ENCODE results near the gene SLC7A10. TPM values are rescaled to one million over a fixed set of nuclear protein-coding genes. Genes with fewer than 3 reads are reported as not detected.

SLC7A10 gene
- polyA plus RNA-seq, 1 donor (not counting 4 experiments of a cell fraction or from before 2014, with no cell fraction given), result not detected

DNA sequence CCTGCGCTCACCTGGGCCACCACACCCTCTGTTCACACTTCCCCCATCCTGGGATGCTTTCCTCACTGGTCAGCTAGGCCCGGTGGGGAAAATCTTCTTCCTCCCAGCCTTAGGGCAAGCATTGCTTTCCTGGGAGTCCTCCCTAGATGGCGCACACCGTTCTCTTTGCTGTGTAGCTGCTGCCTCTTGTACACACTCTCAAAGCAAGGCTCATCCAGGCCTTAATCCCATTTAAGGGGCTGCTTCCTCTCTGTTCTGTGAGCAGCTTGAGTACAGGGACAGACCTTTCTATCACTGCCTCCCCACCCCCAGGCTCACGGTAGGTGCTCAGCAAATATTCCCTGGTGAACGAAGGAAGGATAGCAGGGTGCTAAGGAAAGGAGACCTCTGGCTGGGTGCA, 11.1 kb downstream of the SLC7A10 start:
- H3K9me3 ChIP-seq (ENCODE audit: control insufficient read depth, low read depth, low read length), result no peaks in the 10 kb centered on the region
- FAIRE-seq (no peak), DNase-seq (ENCODE audit: low read depth, low spot score) (no peak)
- H3K27ac ChIP-seq (ENCODE audit: control insufficient read depth, insufficient read depth, low read length), result no peak overlapping the region
- no peak overlapping the region for H3K9ac ChIP-seq (ENCODE audit: control insufficient read depth, extremely low read depth, insufficient read depth, low read length)
- TF ChIP-seq, protein P1, sequence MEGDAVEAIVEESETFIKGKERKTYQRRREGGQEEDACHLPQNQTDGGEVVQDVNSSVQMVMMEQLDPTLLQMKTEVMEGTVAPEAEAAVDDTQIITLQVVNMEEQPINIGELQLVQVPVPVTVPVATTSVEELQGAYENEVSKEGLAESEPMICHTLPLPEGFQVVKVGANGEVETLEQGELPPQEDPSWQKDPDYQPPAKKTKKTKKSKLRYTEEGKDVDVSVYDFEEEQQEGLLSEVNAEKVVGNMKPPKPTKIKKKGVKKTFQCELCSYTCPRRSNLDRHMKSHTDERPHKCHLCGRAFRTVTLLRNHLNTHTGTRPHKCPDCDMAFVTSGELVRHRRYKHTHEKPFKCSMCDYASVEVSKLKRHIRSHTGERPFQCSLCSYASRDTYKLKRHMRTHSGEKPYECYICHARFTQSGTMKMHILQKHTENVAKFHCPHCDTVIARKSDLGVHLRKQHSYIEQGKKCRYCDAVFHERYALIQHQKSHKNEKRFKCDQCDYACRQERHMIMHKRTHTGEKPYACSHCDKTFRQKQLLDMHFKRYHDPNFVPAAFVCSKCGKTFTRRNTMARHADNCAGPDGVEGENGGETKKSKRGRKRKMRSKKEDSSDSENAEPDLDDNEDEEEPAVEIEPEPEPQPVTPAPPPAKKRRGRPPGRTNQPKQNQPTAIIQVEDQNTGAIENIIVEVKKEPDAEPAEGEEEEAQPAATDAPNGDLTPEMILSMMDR (optimal IDR thresholded peaks at IDR 0.05 in 1 of 3, IDR thresholded peaks at IDR 0.05 in 1 of 3, conservative IDR thresholded peaks at IDR 0.05 in 1 of 3; ENCODE audit: extremely low read depth in 1 of 3, insufficient read depth in 2 of 3, low read length in 3 of 3), result peak; percentile 19 to 57 (median 52)
- TF ChIP-seq EZH2 (IDR thresholded peaks at IDR 0.05; ENCODE audit: low read length), result no peak
- no peaks in the 10 kb centered on the region for H3K9me1 ChIP-seq (ENCODE audit: control insufficient read depth, extremely low read depth, insufficient read depth, low read length)
- H2AFZ ChIP-seq (ENCODE audit: control insufficient read depth, low read length), result no peak overlapping the region
- H3K4me3 ChIP-seq (ENCODE audit: control insufficient read depth in 2 of 3, extremely low read depth in 1 of 3, insufficient read depth in 2 of 3, low read depth in 1 of 3, low read length in 3 of 3), result no peak overlapping the region
- no peaks in the 10 kb centered on the region for H3K36me3 ChIP-seq (ENCODE audit: control insufficient read depth in 2 of 2, extremely low read depth in 1 of 2, insufficient read depth in 2 of 2, low read length in 2 of 2)
- H3K4me2 ChIP-seq (ENCODE audit: control insufficient read depth, extremely low read depth, insufficient read depth, low read depth, low read length), result no peak overlapping the region
- dilution Hi-C loops (cut with MboI; ENCODE audit: extremely low pct_ligation_motif_present, low sequenced_read_pairs), result no loop called here
- no peaks in the 10 kb centered on the region for H3K4me1 ChIP-seq (ENCODE audit: control insufficient read depth, extremely low read depth, insufficient read depth, low read length)
- H4K20me1 ChIP-seq (ENCODE audit: control insufficient read depth, extremely low read depth, insufficient read depth, low read length), result no peaks in the 10 kb centered on the region
- no peaks in the 10 kb centered on the region for H3K27me3 ChIP-seq (ENCODE audit: control insufficient read depth, extremely low read depth, insufficient read depth, low read length)
- no peaks in the 10 kb centered on the region for H3K79me2 ChIP-seq (ENCODE audit: control insufficient read depth, insufficient read depth, low read length)

DNA sequence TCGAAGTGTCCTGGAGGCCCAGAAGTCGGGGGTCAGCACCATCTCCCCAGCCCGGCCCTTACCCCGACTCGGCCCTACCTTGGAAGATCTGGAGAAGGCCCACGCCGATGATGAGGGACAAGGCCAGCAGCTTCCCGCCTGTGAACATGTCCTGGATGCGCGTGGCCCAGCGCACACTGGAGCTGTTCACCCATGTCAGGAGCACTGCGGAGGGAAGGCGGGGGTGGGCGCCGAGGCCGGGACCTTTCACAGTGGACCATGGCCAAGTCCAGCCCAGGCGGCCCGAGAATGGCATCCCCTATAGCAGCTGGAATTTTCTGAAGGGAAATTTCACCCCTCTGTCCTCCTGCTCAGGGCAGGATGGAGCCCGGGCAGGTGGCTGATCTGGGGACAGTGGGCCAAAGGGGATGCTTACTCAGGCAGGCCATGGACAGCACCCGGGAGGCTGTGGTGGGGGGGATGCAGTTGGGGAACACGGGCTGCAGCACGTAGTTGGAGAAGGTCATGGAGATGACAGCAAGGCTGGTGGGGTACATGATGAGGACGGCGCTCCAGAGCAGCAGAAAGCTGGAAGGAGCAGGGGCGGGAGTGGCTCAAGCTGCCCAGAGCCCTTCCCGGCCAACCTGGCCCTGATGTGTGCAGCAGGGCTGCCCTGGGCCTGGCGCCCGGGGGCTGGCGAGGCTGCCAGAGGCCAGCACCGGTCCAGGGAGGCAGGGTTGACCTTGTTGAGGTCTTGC, 13.0 kb downstream of the SLC7A10 start:
- H2AFZ ChIP-seq (ENCODE audit: control insufficient read depth, low read length), result no peak overlapping the region
- dilution Hi-C loops (cut with MboI; ENCODE audit: extremely low pct_ligation_motif_present, low sequenced_read_pairs), result no loop called here

More for the DNA sequence above, 13.0 kb downstream of the SLC7A10 start:
- no peak overlapping the region for H3K9ac ChIP-seq (ENCODE audit: control insufficient read depth, extremely low read depth, insufficient read depth, low read length)
- H3K9me3 ChIP-seq (ENCODE audit: control insufficient read depth, low read depth, low read length), result no peaks in the 10 kb centered on the region
- H3K79me2 ChIP-seq (ENCODE audit: control insufficient read depth, insufficient read depth, low read length), result no peaks in the 10 kb centered on the region
- DNase-seq (ENCODE audit: low read depth, low spot score) (no peak), FAIRE-seq (no peak)
- H3K27me3 ChIP-seq (ENCODE audit: control insufficient read depth, extremely low read depth, insufficient read depth, low read length), result no peaks in the 10 kb centered on the region
- no peak overlapping the region for H3K4me3 ChIP-seq (ENCODE audit: control insufficient read depth in 2 of 3, extremely low read depth in 1 of 3, insufficient read depth in 2 of 3, low read depth in 1 of 3, low read length in 3 of 3)
- no peak for TF ChIP-seq EZH2 (IDR thresholded peaks at IDR 0.05; ENCODE audit: low read length)
- TF ChIP-seq, protein P1 (optimal IDR thresholded peaks at IDR 0.05 in 1 of 3, IDR thresholded peaks at IDR 0.05 in 1 of 3, conservative IDR thresholded peaks at IDR 0.05 in 1 of 3; ENCODE audit: extremely low read depth in 1 of 3, insufficient read depth in 2 of 3, low read length in 3 of 3), result no peak
- H3K27ac ChIP-seq (ENCODE audit: control insufficient read depth, insufficient read depth, low read length), result no peak overlapping the region
- no peaks in the 10 kb centered on the region for H3K36me3 ChIP-seq (ENCODE audit: control insufficient read depth in 2 of 2, extremely low read depth in 1 of 2, insufficient read depth in 2 of 2, low read length in 2 of 2)
- H4K20me1 ChIP-seq (ENCODE audit: control insufficient read depth, extremely low read depth, insufficient read depth, low read length), result no peaks in the 10 kb centered on the region
- H3K9me1 ChIP-seq (ENCODE audit: control insufficient read depth, extremely low read depth, insufficient read depth, low read length), result no peaks in the 10 kb centered on the region
- no peaks in the 10 kb centered on the region for H3K4me1 ChIP-seq (ENCODE audit: control insufficient read depth, extremely low read depth, insufficient read depth, low read length)
- H3K4me2 ChIP-seq (ENCODE audit: control insufficient read depth, extremely low read depth, insufficient read depth, low read depth, low read length), result no peak overlapping the region

All from keratinocyte (primary cell).